Muscle layer of duodenum (tissue), 2 donors: ENCODE data around the gene FBXO28.

Experiments used
- H3K27ac ChIP-seq: one replicate; pipeline ENCODE4 v1.7.0; 2013; ENCODE audit warnings: mild to moderate bottlenecking, low read length
- H3K27me3 ChIP-seq: one replicate; pipeline ENCODE4 v1.7.0; 2013; ENCODE audit warnings: low read depth, mild to moderate bottlenecking, control low read depth, low read length
- H3K36me3 ChIP-seq, 2 donors: one replicate each; pipeline ENCODE4 v1.7.0; 2013; ENCODE audit warnings: low read length in 2 of 2, control low read depth in 1 of 2, mild to moderate bottlenecking in 1 of 2; ENCODE audit not compliant: insufficient read depth in 2 of 2, control insufficient read depth in 1 of 2
- H3K4me1 ChIP-seq, 2 donors: one replicate each; pipeline ENCODE4 v1.7.0; 2013; ENCODE audit warnings: low read length in 2 of 2, mild to moderate bottlenecking in 2 of 2, control low read depth in 1 of 2, moderate library complexity in 1 of 2; ENCODE audit not compliant: insufficient read depth in 2 of 2, control insufficient read depth in 1 of 2
- H3K4me3 ChIP-seq, 2 donors: one replicate each; pipeline ENCODE4 v1.7.0; 2013; ENCODE audit warnings: low read length in 2 of 2, low read depth in 1 of 2, mild to moderate bottlenecking in 1 of 2
- H3K9me3 ChIP-seq, 2 donors: one replicate each; pipeline ENCODE4 v1.7.0; 2013; ENCODE audit warnings: low read length in 2 of 2, control low read depth in 1 of 2, mild to moderate bottlenecking in 1 of 2; ENCODE audit not compliant: control insufficient read depth in 1 of 2
- donor health status: healthy.

Gene FBXO28

DNA sequence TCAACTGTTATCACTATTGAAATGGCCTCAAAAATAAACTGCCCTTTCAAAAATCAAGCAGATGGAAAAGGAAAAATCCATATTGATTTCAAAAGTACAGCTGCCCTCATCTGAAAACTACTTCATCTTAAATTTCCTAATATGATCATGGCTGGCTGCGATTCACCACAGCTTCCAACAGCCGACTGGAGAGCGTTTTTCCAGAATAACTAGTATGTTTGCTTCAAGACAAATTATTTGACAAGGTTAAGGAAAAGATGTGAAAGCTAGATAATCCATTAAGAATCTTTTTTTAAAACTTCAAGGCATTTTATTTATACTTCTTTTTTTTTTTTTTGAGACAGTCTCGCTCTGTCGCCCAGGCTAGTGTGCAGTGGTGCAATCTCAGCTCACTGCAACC lies 65.0 kb downstream of the FBXO28 start:
- H3K27me3 ChIP-seq: no peaks in the 10 kb centered on the region
- peaks cover 0 to 4% of the 10 kb centered on the region in 2 donors for H3K36me3 ChIP-seq
- no peak overlapping the region for H3K27ac ChIP-seq
- H3K9me3 ChIP-seq: no peaks in the 10 kb centered on the region
- peaks cover 0 to 8% of the 10 kb centered on the region in 2 donors for H3K4me1 ChIP-seq
- no peak overlapping the region for H3K4me3 ChIP-seq

DNA sequence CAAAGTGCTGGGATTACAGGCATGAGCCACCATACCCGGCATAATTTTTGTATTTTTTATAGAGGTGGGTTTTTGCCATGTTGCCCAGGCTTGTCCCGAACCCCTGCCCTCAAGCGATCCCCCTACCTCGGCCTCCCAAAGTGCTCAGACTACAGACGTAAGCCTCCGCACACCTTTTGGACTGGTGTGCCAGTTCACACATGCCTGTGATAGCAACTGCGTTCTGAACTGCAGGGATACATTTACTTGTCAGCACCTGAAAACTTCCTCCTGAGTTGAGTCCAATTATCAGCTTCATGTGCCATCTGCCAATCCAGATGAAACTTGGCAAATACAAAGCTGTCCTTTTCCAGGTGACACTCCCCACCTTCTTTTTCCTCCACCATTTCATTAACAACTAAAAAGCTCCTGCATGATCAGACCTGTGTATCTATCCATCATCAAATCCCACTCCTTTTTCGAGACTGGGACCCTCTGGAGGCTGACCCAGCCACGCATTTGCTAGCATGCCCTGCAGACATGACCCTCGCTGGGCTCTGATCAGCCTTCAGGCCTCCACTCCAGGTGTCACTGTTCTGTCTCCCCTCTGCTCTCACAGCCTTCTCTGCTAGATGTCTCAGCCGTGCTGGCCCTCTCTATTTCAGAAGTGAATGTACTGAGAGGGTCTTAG lies 67.0 kb downstream of the FBXO28 start:
- no peak overlapping the region for H3K4me3 ChIP-seq
- H3K27me3 ChIP-seq: no peaks in the 10 kb centered on the region
- H3K36me3 ChIP-seq: peaks cover 0 to 5% of the 10 kb centered on the region in 2 donors
- no peak overlapping the region for H3K27ac ChIP-seq
- H3K4me1 ChIP-seq: peaks cover 0 to 25% of the 10 kb centered on the region in 2 donors
- H3K9me3 ChIP-seq: no peaks in the 10 kb centered on the region

DNA sequence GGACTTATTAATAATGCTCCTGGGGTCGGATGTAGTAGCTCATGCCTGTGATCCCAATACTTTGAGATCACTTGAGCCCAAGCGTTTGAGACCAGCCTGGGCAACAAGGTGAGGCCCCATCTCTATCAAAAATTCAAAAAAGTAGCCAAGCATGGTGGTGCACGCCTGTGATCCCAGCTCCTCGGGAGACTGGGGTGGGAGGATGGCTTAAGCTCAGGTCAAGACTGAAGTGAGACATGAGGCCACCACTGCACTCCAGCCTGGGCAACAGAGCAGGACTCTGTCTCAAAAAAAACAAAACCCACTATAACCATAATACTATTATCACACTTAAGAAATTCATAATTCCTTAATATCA lies 67.5 kb downstream of the FBXO28 start:
- H3K9me3 ChIP-seq: no peaks in the 10 kb centered on the region
- H3K4me1 ChIP-seq: peaks cover 0 to 28% of the 10 kb centered on the region in 2 donors
- H3K4me3 ChIP-seq: no peak overlapping the region
- peaks cover 0 to 5% of the 10 kb centered on the region in 2 donors for H3K36me3 ChIP-seq
- H3K27me3 ChIP-seq: no peaks in the 10 kb centered on the region
- no peak overlapping the region for H3K27ac ChIP-seq

DNA sequence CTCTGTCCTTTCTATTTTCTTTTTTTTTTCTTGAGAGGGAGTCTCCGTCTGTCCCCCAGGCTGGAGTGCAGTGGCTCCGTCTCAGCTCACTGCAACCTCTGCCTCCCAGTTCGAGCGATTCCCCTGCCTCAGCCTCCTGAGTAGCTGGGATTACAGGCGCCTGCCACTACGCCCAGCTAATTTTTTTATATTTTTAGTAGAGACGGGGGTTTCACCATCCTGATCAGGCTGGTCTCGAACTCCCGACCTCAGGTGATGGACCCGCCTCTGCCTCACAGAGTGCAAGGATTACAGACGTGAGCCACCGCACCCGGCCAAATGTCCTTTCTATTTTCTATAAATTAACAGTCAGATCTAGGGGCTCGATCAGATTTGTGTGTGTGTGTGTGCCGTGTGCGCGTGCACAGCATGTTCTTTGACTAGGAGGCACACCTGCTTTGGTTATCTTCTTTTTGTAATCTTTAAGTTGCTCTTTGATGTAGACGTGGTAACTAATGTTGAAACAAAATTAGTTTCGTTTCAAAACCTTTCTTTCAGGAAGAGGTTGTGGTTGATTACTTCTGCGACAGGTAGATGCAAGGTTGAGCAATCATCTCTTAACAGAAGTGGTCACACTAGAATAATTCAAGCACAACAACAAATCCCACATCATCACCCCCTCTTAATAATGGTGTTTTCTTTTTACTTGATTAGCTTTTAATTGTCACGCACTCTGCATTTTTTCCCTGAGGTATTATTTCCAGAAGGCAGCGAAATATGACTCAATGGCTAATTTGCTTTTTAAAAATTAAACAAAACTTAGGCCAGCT lies 68.3 kb downstream of the FBXO28 start:
- H3K9me3 ChIP-seq: no peaks in the 10 kb centered on the region
- H3K4me3 ChIP-seq: peak overlapping the region; percentile 73 to 92
- H3K36me3 ChIP-seq: peaks cover 0 to 5% of the 10 kb centered on the region in 2 donors
- H3K4me1 ChIP-seq: peaks cover 0 to 28% of the 10 kb centered on the region in 2 donors
- H3K27me3 ChIP-seq: no peaks in the 10 kb centered on the region
- peak overlapping the region; percentile 92 for H3K27ac ChIP-seq

DNA sequence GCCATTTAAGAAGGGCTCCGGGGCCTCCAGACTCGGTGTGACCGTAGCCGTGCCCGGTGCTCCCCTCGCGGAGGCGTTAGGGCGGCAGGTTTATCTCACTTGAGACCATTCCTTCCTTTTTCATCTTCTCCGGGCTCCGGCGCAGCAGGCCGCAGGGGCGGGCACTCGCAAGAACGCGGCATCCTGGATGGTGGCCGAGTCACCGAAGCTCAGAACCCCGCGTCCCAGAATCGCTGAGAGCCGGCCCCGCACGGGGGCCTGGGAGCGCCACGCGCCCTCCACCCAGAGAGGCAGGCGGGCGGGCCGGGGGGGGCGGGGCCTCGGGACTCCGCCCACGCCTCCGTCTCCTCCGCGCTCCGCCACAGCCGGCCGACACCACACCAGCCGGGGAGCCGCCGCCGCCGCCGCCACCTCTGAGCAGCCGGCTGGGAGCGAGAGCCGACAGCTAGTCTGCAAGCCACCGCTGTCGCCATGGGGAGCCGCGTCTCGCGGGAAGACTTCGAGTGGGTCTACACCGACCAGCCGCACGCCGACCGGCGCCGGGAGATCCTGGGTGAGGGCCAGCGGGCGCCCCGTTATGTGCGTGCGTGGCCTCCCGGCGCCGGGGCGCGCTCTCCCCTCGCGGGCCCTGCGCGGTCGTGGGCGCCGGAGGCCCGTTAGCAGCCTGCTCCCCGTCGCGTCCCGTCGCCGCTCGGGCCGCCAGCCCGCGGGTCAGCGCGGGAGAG lies 69.1 kb downstream of the FBXO28 start, which contains the start of gene DEGS1:
TSS of gene DEGS1 (plus strand) at position 375 of the 725 bp plus-strand sequence. CDS start at position 472, 97 bp downstream.
- H3K36me3 ChIP-seq: peaks cover 0 to 5% of the 10 kb centered on the region in 2 donors
- H3K4me3 ChIP-seq: peak within 1 kb of the TSS; percentile 76 to 92
- peak within 1 kb of the TSS; percentile 92 for H3K27ac ChIP-seq
- H3K4me1 ChIP-seq: peaks cover 0 to 28% of the 10 kb centered on the region in 2 donors
- no peaks in the 10 kb centered on the region for H3K9me3 ChIP-seq
- H3K27me3 ChIP-seq: no peaks in the 10 kb centered on the region

DNA sequence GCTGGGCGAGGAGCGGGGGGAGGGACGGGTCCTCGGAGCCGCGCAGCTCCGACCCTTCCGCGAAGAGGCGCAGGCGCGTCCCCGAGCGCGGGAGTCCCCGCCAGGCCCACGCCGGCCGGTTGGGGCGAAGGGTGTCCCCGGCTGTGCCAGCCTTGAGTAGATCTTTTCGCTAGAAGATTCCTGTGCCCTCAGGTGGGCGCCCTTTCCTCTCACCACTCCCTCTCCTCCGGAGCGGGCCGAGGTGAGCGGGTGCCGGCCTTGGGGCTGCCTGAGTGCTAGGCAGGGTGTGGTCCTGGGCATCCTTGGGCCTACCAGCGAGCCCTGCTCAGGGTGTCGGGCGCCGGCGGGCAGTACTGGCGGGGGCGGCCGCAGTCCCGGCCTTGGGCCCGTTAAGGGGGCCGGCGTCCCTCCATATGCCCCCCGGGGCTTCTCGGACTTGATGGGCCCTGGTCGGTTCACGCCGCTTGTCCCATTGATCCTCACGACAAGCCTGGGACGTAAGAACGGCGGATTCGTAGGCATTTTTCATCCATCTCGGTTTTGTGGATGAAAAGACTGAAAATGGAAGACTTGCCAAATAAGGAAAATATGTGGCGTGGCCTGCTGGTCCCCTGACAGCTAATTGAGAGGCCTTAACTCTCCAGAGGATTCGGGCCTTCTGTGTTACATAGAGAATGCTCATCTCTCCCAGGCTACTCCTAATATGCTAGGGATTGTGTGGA lies 69.8 kb downstream of the FBXO28 start:
- H3K36me3 ChIP-seq: peaks cover 0 to 5% of the 10 kb centered on the region in 2 donors
- peaks cover 0 to 28% of the 10 kb centered on the region in 2 donors for H3K4me1 ChIP-seq
- H3K4me3 ChIP-seq: peak overlapping the region; percentile 76 to 92
- no peaks in the 10 kb centered on the region for H3K27me3 ChIP-seq
- H3K27ac ChIP-seq: peak overlapping the region; percentile 90
- H3K9me3 ChIP-seq: no peaks in the 10 kb centered on the region

DNA sequence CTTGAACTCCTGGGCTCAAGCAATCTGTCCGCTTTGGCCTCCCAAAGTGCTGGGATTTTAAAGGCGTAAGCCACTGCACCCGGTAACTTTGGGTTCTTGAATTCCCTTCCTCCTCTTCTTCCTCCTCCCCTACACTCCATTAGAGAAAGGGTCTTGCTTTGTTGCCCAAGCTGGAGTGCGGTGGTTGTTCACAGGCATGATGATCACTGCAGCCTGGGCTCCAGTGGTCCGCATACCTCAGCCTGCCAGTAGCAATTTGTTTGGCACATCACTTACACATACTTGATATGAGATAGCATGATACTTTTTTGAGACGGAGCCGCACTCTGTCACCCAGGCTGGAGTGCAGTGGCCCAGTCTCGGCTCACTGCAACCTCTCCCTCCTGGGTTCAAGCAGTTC lies 71.3 kb downstream of the FBXO28 start:
- peaks cover 0 to 28% of the 10 kb centered on the region in 2 donors for H3K4me1 ChIP-seq
- H3K27ac ChIP-seq: no peak overlapping the region
- H3K9me3 ChIP-seq: no peaks in the 10 kb centered on the region
- H3K4me3 ChIP-seq: no peak overlapping the region
- no peaks in the 10 kb centered on the region for H3K27me3 ChIP-seq
- H3K36me3 ChIP-seq: peaks cover 0 to 5% of the 10 kb centered on the region in 2 donors

DNA sequence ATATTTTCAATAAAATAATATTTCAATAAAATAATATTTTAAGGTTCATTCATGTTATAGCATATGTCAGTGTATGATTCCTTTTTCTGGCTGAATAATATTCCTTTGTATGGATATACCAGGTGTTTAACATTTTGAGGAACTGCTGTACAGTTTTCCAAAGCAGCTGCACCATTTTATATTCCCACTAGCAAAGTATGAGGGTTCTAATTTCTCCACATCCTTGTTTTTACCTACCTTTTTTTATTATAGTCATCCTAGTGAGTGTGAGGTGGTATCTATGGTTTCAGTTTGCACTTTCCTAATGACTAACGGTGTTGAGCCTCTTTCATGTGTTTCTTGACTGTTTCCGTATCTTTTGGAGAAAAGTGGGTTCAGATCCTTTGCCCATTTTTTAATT lies 74.4 kb downstream of the FBXO28 start:
- Histone ChIP-seq H3K27ac (no peak overlapping the region), H3K9me3 (no peaks in the 10 kb centered on the region), H3K4me3 (no peak overlapping the region), H3K36me3 (peaks cover 11 to 12% of the 10 kb centered on the region in 2 donors), H3K27me3 (no peaks in the 10 kb centered on the region), H3K4me1 (peaks cover 0 to 20% of the 10 kb centered on the region in 2 donors)

DNA sequence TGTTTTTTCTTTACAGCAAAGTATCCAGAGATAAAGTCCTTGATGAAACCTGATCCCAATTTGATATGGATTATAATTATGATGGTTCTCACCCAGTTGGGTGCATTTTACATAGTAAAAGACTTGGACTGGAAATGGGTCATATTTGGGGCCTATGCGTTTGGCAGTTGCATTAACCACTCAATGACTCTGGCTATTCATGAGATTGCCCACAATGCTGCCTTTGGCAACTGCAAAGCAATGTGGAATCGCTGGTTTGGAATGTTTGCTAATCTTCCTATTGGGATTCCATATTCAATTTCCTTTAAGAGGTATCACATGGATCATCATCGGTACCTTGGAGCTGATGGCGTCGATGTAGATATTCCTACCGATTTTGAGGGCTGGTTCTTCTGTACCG lies 75.7 kb downstream of the FBXO28 start:
- H3K27ac ChIP-seq: no peak overlapping the region
- no peaks in the 10 kb centered on the region for H3K9me3 ChIP-seq
- H3K36me3 ChIP-seq: peaks cover 16 to 17% of the 10 kb centered on the region in 2 donors
- H3K4me3 ChIP-seq: no peak overlapping the region
- no peaks in the 10 kb centered on the region for H3K27me3 ChIP-seq
- H3K4me1 ChIP-seq: peaks cover 0 to 17% of the 10 kb centered on the region in 2 donors

DNA sequence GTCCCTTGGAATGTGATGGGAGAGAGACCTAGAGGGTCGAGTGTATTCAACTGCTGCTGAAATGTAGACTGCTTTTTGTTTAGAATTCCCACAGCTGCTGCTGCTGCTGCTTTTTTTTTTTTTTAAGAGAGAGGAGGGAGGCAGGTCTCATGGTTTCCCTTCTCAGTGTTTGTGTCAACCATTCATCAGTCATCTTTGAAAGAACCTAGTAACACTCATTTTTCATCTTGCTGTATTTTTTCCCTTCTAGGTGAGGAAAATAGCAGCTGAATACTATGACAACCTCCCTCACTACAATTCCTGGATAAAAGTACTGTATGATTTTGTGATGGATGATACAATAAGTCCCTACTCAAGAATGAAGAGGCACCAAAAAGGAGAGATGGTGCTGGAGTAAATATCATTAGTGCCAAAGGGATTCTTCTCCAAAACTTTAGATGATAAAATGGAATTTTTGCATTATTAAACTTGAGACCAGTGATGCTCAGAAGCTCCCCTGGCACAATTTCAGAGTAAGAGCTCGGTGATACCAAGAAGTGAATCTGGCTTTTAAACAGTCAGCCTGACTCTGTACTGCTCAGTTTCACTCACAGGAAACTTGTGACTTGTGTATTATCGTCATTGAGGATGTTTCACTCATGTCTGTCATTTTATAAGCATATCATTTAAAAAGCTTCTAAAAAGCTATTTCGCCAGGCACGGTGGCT lies 78.3 kb downstream of the FBXO28 start:
- Histone ChIP-seq H3K9me3 (no peaks in the 10 kb centered on the region), H3K36me3 (peaks cover 16 to 17% of the 10 kb centered on the region in 2 donors), H3K27ac (no peak overlapping the region), H3K4me3 (no peak overlapping the region), H3K4me1 (peaks cover 0 to 5% of the 10 kb centered on the region in 2 donors), H3K27me3 (no peaks in the 10 kb centered on the region)
